NOMO-1 (cell line): ENCODE results near the gene SPON1.
A peak's percentile ranks its signal among the peaks of the same experiment; 100 is the strongest.
"Not testable (repeated sequence)": the region's sequence is repeated elsewhere in the genome, so short reads cannot be mapped to it uniquely, and the experiment has no call there.

ENCODE experiments used
- DNase-seq, 2 experiments: peaks; one replicate each; lab custom pipeline; 2025; ENCODE audit not compliant: unreplicated experiment in 2 of 2; lab: John Stamatoyannopoulos, UW

The SPON1 gene

DNA sequence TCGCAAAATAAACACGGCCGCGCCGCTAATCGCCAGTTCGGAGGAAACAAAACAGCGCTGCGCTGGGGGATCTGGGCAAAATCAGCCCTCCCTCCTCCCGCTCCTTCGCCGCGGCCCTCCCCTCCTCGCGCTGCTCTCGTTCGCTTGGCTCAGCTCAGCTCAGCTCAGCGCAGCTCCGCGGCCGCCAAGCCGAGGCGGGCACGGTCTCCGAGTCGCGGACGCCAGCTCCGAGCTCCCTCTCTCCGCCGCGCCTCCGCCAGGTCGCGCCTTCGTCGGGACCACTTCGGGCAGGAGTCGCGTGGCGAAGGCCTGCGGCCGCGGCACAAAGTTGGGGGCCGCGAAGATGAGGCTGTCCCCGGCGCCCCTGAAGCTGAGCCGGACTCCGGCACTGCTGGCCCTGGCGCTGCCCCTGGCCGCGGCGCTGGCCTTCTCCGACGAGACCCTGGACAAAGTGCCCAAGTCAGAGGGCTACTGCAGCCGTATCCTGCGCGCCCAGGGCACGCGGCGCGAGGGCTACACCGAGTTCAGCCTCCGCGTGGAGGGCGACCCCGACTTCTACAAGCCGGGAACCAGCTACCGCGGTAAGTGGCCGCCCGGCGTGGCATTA lies at the start of gene SPON1:
TSS of gene SPON1 (plus strand) at position 162 of the 607 bp plus-strand sequence. CDS start at position 344, 182 bp downstream.
- peak in 1 of 2 experiments; percentile 6 for DNase-seq

DNA sequence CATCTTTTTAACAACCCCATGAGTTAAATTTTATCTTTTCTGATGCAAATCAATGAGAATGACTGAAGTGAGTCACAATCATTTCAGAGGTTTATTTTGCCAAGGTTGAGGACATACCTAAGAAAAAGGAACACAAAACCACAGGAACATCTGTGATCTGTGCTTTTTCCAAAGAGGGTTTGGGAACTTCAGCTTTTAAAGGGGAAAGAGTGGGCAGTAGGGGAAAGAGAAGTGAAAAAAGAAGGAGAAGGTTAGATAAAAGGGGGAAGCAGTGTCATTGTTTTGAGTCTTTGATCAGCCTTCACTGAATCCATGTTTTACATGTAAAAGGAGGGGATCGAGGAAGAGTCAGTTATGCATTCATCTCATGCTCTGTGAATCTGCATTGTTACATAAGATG lies 45.3 kb upstream of the SPON1 start:
- no peak for DNase-seq

DNA sequence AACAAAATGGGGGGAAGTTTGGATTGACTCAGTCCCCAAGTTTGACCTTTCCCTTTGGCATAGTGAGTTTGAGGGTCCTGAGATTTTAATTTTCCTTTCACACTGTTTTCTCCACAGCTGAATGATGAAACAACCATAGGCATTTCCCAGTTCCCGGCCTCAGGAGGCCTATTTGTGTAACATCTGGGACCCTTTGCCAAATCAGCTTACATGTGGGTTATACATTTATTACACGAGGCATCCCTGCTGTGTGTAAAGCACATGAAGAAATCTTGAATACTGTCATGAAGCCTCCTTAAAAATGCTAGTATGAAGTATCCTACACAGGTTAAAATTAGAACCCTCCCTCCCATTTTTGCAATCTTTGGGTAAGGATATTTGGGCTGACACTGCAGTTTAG lies 44.6 kb upstream of the SPON1 start:
- DNase-seq, result no peak

DNA sequence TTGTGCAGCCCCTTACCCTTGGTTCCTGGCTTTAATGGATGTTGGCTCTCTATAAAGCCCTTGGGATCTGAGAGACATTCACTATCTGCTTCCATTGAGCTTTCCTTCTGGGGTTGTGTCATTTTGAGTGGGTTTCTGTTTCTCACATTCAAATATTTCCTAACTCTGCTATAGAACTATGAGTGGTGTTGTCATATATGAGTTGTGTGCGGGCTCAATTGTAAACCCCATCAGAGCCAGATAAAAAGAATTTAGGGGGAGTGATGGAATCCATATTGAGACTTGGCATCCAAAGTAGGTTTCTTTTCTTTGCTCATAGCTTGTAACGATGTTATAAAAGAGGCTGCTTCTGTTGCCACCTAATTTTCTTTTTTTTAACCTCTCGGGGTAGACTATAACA lies 41.8 kb upstream of the SPON1 start:
- DNase-seq, result no peak

DNA sequence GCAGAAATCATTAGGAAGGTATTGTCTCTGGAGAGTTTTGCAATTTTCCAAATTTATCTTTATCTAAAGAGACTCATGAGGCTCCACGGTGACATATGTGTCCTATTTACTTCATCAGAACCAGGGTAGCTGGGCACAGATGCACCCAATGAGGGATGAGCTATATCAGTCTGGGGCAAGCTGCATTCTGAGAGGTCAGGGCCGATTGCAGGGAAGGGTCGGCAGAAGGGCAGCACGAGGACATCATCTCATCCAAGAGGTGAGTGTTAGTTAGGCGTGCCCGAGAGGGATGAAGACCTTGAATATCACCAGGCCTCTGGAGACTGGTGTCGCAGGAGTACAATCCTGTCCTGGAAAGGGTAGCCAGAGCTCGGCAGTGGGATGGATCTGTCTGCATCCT lies 41.0 kb upstream of the SPON1 start:
- no peak for DNase-seq

DNA sequence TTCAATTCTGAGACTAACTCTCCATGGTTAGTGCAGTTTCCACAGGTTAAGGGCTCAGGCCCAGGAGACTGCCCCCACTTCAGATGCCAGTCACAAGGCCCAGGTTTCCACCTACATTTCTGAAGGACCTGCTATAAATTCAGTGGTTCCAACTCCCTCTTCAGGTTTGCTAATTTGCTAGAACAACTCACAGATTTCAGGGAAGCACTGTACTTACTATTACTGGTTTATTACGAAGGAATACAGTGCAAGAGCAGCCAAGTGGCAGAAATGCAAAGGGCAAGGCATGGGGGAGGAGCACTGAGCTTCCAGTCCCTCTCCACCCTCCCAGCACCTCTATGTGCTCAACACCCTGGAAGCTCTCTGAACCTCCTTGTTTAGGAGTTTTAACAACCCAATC lies 39.3 kb upstream of the SPON1 start:
- DNase-seq, result no peak

DNA sequence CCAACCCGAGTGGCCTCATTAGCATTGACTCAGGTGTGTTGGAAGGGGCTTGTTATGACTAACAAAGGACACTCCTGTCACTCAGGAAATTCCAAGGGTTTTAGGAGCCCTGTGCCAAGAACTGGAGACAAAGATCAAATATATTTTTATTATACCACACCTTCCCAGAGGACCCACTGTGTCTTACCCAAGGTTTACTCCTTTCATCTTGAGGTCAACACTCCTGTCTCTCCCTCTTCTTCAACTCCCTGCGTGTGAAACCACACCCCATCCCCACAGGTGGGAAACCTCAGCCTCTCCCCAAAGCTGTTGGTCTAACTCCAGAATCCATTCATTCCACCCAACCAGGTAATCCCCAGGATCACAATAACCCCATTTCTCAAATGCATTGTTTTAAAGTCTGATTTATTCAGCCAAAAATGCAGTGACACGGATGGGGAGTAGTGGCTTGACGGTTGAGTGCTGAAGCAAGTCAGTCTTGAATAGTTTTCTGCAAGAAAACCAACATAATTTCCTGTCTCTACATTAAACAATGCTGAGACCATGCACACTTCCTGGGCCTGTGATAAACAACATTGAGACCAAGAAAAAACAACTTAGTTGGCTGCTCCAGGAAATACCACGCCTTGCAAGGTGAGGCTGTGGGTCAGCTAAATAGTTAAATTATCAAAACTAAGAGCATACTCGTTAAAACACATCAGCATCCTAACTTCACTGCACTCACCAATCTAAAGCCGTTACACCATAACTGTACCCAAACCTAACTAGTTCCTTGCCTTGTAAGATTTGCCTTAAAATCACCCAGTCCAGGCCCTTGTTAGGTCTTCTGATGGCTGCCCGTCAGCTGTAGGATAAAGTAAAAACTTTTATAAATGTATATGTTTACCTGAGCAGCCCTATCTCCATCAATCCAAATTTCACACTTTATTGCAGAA lies 38.5 kb upstream of the SPON1 start:
- no peak for DNase-seq

DNA sequence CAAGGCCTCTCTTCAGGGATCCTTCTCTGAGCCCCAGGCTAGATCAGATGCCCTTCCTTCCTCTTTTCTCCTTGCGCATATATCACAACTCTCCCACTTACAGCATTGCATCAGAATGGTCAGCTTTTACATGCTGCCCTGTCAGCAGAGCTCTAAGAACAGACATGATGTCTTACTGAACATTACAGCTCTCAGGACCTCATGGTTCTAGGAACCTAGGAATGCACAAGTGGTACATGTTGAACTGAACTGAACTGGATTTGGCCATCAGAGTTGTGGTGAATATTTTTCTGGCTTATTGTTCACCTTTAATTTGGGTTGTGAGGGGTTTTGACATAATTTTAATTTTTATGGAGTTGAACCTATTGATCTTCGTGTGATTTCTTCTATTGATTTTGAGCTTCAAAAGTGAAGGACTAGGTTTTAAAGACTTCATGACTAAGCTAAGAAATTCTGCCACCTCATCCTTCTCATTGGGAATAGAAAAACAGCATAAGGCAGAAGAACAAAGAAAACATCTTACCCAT lies 37.7 kb upstream of the SPON1 start:
- DNase-seq, result peak; percentile 78 to 88

DNA sequence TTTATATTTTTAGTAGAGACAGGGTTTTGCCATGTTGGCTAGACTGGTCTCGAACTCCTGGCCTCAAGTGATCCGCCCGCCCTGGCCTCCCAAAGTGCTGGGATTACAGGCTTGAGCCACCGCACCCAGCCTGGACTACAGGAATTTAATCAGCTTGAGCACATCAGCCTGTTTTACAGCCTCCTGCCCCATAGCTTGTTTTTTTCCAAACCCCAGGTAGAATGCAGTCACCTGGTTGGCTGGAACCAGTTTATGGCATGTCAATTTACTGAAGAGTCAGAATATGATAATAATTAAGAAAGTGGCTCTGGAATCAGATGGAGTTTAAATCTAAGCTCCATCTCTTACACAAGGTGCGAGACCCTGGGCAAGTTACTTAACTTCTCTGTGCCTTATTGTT lies 36.2 kb upstream of the SPON1 start:
- DNase-seq, result not testable (repeated sequence)

DNA sequence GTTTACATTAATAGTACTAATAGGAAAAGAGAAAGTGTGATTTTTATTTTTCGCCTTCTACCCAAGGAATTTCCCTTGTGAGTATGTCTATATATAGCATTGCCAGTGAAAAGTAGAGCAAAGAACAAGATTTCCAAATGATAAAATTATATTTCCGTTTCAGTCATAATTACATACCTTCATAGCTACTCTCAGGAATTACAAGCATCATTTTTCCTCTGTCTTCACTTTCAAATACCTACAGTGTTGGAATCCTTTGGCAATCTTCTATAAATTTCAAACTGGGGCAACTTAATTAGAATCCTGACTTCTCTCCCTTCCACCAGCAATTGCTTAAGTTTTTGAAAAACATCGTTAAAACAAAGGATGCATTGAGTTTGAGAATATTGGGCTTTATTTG lies 35.5 kb upstream of the SPON1 start:
- no peak for DNase-seq

DNA sequence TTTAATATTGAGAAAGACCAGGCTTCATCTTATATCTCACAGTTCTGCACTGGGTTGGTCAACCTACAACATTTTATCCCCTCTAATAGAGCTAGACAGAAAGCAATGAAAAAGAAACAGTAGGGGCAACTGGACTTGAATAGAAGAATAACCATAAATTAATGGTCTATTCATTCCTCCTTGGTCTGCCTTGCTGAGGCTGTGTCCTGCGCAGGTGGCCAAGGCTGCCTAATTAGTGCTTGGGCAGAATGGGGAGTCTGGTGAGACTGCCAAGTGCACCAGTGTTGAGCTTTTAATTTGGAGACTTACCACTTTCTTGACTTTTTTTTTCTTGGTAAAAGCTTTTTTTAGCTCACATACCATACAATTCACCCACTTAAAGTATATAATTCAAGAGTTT lies 35.0 kb upstream of the SPON1 start:
- DNase-seq, result no peak

DNA sequence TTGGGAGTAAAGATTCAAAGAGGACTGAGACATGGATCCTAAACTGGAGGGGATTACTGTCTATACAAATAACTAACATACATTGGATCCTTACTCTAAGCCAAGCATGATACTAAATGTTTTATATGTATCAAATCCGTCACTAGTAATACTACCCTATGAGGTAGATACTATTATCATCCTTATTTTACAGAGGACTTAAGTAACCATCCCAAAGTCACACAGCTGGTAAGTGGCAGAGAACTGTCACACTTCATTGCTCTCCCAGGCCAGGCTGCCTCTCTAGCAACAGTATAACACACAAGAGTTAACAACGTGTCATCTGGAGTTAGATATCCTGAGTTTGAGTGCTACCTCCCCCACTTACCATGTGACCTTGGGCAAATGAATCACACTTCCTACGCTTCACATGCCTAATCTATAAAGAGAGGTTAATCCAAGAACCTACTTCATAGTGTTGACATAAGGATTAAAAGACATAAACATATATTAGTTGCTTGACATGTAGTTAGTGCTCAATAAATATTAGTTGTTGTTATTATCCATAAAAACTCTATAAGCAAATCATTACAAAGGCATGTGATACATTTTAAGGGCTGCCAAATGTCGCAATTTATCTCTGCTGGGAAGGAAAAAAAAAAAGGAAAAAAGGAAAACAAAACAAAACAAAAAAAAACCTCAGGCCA lies 33.8 kb upstream of the SPON1 start:
- peak in 1 of 2 experiments; percentile 10 for DNase-seq

DNA sequence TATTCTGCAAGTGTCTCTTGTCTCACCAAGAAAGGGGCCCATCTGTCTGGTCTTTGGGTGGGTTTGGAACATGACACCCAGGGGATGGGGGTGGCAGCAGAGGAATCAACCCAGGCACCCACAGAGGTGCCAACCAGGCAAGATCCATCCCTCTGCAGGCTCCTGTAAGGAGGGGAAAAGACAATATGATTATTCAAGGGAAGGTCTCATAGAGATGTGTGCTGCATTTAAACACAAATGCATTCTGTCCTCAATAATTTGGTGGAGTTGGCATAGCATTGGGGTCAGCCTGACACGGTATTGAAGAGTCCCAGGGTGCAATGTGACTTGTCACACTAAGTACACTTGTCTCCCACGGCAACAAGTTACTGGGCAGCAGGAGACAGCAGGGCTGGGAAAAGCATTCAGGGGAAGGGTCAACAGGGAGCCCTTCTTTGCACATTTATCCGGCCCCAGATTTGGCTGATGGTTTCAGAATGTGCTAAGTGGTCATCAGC lies 33.1 kb upstream of the SPON1 start:
- no peak for DNase-seq

DNA sequence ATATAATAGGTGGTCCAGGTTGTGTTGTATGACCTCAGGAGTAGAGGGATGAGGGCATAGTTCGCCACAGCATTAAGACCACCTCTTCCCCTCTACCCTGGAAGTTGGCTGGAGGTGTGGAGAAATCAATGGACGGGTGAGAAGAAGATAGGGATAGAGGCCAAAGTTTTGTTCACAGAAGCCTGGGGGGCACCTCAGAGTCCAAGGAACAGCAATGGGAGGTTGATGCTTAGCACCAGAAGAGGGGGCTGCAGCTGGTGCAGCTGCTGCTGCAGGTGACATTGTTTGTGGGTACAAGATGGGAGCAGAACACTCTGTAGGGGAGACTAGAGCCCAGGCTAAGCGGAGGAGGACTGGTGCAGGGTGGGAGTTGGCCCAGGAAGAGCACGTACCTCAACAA lies 31.2 kb upstream of the SPON1 start:
- no peak for DNase-seq

DNA sequence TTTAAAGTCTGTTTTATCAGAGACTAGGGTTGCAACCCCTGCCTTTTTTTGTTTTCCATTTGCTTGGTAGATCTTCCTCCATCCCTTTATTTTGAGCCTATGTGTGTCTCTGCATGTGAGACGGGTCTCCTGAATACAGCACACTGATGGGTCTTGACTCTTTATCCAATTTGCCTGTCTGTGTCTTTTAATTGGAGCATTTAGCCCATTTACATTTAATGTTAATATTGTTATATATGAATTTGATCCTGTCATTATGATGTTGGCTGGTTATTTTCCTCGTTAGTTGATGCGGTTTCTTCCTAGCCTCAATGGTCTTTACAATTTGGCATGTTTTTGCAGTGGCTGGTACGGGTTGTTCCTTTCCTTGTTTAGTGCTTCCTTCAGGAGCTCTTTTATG lies 25.4 kb upstream of the SPON1 start:
- DNase-seq, result not testable (repeated sequence)

DNA sequence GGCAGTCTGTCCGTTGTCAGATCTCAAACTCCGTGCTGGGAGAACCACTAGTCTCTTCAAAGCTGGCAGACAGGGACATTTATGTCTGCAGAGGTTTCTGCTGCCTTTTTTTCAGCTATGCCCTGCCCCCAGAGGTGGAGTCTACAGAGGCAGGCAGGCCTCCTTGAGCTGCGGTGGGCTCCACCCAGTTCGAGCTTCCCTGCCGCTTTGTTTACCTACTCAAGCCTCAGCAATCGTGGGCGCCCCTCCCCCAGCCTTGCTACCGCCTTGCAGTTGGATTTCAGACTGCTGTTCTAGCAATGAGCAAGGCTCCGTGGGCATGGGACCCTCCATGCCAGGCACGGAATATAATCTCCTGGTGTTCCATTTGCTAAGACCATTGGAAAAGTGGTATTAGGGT lies 23.7 kb upstream of the SPON1 start:
- not testable (repeated sequence) for DNase-seq

DNA sequence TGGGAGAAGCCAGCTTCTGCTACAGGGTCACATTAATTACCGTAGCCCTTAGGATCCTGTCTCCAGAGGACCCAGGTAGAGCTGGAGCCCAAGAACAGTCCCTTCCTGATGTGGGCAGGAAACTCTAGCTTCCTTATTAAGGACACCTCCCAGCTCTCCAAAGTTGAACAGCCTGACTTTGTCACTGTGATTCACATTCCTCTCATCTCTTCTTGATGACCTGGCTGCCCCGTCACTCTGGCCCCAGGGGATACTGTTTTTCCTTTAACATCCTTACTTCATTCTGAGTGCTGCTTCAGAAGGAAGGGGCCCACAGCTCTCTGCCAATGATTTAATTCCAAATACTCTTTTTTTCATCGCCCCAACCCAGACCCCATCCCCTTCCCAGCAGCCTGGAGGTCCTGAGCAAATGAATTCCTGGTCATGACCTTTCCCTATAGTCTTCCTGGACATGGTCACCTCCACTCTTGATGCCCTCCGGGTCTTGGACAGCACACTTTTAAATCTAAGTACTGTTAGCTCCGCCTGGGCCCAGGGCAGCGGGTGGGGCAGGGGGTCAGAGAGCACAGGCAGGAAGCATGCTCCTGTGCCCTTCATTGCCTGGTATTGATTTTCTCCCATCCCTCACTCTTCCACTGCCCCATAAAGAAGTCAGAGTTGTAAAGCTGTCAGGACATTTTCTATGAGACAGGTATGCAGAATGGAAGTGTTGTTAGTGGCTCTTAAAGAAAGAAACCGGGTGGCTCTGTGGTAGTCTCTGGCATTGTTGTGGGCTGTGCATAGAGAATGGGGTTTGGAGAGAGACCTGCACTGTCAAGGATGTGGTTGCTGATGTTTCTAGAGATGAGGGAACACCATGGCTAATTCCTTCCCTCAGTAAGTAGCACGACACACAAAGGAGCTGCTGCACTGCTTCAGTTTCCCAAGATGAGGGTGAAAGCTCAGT lies 22.3 kb upstream of the SPON1 start:
- DNase-seq, result no peak

DNA sequence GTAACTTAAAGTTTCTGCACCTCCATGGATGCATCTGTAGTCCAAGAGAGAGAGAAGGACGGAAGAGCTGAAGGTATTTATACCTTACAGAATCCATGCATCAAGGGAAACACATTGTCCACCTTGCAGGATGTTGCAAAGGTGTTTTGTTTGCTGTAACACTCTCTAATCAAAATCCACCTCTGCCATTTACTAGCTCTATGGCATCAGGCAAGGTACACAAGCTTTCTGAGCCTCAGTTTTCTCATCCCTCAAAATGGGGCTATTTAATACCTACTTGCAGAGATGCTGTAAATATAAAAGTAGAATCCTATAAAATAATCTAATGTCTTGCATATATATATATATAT lies 21.6 kb upstream of the SPON1 start:
- DNase-seq, result no peak

DNA sequence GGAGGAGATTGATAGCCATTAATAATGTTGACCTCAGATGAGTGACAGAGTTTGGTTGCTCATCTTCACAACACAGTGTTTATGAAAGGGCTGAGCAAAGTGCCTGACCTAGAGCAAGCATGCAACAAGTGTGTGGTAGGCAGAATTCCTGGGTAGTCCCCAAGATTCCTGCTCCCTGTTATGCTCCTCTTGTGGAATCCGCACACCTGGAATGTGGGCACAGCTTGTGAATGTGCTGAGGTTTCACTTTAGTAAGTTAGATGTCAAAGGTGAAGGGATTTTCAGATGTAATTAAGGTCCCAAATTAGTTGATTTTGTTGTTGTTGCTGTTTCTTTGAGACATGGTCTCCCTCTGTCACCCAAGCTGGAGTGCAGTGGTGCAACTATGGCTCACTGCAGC lies 20.7 kb upstream of the SPON1 start:
- no peak for DNase-seq

DNA sequence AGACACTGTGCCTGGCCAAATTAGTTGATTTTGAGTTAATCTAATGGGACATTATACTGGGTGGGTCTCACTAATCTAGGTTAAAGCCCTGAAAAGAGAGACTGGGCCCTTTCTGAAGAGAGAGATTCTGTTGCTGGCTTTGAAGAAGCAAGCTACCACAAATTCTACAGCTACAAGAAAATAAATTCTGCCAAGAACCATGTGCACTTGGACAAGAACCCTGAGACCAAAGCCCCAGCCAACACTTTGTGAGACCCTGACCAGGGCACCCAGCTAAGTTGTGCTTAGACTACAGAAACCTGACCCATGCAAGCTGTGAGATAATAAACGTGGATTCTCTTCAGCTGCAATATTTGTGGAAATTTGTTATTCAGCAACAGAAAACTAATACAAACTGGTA lies 20.1 kb upstream of the SPON1 start:
- DNase-seq, result no peak
